SIG-M5 (cell line): ENCODE results near the gene PROX2.
A peak's percentile ranks its signal among the peaks of the same experiment; 100 is the strongest.

Source experiments
- DNase-seq: peaks from one replicate; lab custom pipeline; 2025; lab: John Stamatoyannopoulos, UW

The PROX2 gene

GRCh38 chr14:74841230-74842207 is 34.4 kb downstream of the PROX2 start:
- peak; percentile 16 for DNase-seq

GRCh38 chr14:74840603-74841030 is 35.3 kb downstream of the PROX2 start:
- no peak for DNase-seq

DNA sequence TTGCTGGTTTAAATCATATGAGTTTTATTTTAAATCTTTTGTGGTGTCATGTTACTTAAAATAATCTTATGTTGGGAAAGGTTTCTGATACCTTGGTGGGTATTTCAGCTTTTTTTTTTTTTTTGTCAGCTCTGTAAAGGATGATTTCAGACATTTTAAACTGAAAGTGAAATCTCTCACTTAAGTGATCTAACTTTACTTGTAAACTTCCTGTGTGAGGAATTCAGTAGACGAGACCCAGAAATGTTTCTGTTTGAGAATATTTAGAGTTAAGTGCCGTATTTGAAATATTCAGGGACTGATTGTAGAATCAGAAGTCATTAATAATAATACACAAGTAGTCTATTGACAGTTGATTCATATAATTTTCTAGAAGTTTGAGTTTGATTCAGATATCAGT is 37.8 kb downstream of the PROX2 start:
- no peak for DNase-seq

- DNase-seq: no peak
Measured at GRCh38 chr14:74836251-74836960, 39.5 kb downstream of the PROX2 start.

GRCh38 chr14:74835645-74836250 is 40.2 kb downstream of the PROX2 start:
- DNase-seq: no peak

GRCh38 chr14:74834692-74835392 is 41.1 kb downstream of the PROX2 start:
- DNase-seq: no peak

- no peak for DNase-seq
Measured at GRCh38 chr14:74832849-74833248, 43.1 kb downstream of the PROX2 start.

DNA sequence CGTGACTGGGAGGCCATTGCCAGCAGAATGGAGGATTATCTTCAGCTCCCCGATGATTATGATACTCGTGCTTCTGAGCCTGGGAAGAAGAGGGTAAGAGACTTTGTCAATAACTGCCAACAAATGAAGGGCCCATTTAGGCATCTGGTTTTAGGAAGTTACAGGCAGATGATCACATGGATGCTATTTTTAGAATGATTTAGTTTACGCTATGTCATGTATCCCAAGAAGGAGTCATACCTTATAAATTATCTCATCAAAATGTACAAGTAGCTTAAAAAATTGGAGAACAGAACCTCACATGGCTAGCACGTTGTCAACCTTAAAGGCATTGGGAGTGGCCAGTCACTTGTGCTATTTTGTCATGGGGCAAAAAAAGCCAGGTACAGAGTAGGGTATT is 46.7 kb downstream of the PROX2 start:
- DNase-seq: no peak

- no peak for DNase-seq
Measured at GRCh38 chr14:74826574-74826973, 49.4 kb downstream of the PROX2 start.
